ENCODE results near the gene ELOVL5.

The ELOVL5 gene

GRCh38 chr6:53300656-53301551, 47.8 kb downstream of the ELOVL5 start:
- no peak for DNase-seq

DNA sequence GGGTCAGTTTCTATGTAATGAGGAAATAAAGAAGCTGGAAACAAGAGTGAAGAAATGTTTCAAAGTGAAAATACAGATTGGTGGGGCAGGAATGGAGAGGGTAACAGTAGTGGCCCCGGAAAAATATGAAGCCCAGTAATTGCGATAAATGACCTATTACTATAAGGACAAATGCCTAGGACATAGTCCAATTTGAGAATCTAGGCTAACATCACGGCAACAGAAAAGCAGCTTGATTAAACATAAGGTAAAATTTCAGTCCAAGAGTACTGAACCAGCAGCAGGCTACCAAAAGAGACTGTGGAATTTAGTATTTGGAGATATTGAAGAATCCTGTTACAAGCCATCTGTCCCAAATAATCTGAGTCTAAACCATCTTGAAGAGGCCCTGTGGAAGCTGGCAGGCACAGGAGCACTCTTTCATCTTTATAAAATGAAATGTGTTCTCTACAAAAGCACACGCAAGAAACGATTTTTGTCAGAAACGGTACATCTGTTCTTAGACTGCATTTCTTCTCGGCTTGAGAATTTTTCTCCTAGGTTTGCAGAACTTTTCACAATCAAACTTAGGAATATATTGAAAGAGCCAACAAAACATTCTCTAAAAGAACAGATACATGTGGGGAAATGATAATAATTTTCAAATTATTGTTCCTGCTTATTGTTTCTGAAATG, 49.3 kb downstream of the ELOVL5 start:
- DNase-seq, result no peak

GRCh38 chr6:53297004-53297403, 51.7 kb downstream of the ELOVL5 start:
- no peak for DNase-seq

DNA sequence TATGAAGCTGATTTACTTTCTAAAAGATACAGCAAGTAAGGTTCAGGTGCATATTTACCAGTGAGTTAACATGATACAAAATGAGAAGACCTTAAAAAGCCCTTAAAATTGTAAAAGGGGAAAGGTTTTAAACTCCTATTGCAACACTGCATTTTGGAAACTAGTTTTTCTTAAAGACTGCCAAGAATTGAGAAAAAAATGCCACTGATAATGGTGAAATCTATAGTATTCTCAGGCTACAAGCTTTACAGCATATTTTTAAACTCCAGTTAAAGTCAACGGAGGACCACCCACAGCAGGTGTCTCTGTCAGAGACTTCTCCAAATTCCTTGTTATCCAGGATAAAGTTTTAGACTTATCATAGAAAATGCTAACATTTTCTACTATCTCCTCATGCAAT, 53.6 kb downstream of the ELOVL5 start:
- DNase-seq, result no peak

DNA sequence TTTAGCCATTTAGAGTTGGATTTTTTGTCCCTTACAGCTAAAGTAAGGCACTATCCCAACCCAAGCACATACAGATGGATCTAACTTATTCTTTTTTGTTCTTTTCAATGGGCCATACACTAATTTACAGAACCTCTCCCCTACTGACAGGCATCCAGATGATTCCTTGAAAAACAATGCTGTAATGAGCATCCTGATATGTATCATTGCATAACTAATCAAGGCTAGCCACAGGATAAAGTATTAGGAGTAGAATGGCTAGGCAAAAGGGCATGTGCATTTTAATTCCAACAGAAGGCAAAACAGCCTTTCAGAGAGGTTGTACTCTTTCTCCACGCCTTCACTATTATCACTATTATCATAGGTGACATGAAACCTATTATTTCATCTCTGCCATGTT, 54.1 kb downstream of the ELOVL5 start:
- no peak for DNase-seq

DNA sequence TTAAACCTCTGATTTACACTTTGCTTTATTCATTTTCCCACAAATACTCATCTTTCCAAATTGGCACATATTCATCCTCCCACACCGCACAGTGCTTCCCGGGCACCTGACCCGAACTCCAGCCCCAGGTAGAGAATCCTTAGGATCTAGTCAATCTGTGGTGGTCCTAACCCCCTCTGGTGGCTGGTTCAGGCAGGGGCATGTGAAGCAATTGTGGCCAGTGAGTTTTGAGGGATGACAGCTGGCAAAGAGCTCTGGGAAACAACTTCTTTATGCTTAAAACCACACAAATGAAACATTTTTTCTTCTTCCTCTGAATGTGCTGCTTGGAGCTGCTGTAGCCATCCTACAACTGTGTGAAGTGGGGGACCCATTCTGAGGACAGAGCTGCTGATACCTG, 54.7 kb downstream of the ELOVL5 start:
- no peak for DNase-seq

DNA sequence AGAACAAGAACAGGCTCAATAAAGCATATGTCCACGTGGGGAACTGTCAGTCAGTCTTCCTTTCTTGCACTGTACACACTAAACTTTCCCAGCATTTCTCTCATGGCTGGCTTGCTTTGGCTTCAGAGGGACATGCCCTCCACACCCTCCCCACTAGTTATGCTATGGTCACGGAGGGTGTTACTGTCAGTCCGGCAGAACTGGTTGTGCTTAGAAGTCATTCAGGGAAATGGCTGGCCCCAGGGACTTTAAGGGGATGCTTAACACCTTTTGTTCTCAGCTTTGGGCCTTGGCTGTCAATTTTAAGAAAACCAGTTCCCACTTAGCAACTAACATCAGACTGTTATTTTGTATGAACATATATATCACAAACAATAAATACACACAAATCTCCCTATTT, 55.1 kb downstream of the ELOVL5 start:
- no peak for DNase-seq

DNA sequence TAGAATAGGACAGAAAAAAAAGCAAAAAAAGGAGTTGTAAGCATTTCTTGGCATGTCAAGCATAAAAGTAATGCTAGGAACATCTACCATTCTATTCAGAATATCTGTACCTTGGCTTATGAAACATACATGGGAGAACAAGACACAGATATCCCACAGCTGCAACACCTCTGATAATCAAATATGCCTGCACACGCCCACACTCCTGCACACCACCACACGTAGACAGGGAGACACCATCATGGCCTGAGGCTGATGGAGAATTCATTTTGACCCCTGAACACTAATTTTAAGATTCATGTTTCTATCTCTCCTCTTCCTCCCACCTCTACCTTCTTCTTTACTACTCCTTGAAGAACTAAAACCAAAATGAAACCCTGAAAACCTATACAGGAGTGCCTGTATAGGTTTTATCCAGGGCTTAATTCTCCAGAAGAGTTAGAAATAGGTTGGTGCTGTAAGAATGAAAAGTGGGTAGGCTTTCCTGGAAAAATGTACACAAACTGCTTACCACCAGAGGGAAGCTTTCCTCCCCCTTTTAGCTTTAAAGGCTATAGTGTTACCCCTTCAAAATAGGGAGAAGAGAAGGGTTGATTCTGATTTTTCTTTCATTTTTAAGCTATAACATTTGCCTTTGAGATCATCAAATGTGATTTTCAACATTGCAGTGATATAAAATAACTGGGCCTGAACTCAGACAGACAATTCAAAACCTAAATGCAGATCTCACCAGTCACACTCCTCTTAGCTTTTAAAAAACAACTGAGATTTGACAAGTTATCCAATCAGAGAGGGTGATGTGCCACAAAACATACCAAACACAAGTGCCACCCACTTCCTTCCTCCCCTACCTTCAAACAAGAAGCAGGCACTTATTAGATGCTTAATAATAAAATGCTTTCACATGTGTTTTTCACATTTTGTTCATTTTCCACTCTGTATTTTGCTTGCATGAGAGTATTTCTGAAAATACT, 57.9 kb downstream of the ELOVL5 start:
- no peak for DNase-seq

- no peak for DNase-seq
These were observed 61.2 kb downstream of the ELOVL5 start for GRCh38 chr6:53287336-53288225.

- DNase-seq, result no peak
These were observed 63.8 kb downstream of the ELOVL5 start for GRCh38 chr6:53284901-53285300.

DNA sequence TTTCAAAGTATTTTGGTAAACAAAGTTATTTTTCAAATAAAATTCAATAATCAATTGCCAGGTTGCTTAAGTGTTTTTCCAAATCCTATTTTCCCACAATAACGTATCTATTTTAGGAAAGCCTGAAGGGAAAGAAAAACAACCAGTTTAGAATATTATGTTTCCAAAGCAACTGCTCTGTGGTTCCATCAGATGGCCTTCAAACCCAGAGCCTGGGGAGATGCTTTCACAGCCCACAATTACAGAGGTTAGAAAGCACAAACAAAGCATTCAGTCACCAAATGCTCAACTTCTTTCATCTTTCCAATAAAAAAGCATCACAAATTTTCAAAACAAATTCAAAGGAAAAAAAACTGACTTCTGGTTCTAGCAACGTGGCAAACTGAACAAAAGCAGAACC, 66.0 kb downstream of the ELOVL5 start:
- DNase-seq, result no peak

- no peak for DNase-seq
These were observed 66.5 kb downstream of the ELOVL5 start for GRCh38 chr6:53282234-53282633.

DNA sequence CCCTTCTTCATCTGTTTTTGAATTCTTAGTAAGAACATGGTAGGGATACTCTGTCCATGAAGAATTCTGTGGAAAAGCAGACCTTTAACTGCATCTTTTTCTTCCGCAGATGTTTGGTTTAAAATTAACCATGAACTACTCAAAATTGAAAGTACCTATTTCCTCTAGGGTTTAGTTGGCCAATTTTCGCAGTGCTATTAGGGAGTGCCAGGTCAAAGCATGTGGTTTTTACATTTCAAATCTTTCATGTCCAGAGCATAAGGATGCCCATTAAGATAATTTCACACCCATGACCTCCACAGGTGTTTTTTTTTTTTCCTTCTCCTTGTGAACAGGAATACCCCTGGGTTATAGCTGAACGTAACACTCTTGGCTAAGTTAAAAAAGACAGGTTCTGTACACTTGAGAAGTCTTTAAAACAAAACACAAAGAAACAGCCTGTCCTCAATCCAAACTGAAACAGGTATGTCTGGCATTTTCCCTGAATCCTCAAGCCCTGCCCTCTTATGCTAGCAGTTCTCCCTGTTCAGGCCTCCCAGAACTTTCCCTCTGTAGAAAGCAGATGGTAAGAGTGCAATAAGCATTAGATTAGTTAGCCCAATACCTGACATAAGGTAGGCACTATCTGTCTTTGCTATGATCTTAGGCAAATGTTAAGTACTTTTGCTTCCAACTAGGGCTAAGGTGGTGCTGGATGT, 67.1 kb downstream of the ELOVL5 start:
- no peak for DNase-seq

DNA sequence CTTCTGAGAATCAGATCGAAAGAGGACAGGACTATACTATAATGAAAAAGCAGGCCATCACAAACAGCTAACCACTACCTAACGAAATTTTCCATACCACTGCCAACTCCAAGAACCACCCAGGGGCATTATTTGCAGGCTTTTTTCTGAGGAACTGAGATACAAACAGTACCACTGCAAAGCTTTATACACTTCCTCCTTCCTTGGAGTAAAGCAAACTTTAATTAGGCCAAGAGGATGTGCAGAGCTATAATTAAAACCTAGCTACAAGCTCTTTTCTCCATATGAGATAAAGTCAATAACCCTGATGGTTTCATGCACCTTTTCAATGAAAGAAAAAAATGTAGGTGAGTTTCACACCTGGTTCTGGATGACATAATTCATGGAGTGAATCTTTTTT, 68.5 kb downstream of the ELOVL5 start:
- DNase-seq, result no peak

- DNase-seq, result no peak
These were observed 69.5 kb downstream of the ELOVL5 start for GRCh38 chr6:53279293-53279692.

DNA sequence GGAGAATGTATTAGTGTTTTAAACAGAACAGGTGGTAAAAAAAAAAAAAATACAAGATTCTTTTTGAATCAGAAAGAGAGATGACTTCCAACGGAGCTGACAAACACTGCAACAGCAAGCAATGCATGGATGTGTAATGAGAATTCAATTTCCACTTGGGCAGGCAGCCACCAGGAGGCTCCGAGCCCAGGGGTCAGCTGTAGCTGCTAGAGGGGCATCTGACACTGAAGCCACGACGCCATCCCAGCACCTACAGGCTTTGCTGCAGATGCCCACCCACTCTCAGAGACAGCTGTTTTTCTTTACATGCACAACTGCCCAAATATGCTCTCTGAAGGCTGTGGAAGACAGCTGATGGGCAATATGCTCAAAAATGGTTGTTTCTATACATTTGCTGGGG, 75.4 kb downstream of the ELOVL5 start:
- DNase-seq, result no peak

DNA sequence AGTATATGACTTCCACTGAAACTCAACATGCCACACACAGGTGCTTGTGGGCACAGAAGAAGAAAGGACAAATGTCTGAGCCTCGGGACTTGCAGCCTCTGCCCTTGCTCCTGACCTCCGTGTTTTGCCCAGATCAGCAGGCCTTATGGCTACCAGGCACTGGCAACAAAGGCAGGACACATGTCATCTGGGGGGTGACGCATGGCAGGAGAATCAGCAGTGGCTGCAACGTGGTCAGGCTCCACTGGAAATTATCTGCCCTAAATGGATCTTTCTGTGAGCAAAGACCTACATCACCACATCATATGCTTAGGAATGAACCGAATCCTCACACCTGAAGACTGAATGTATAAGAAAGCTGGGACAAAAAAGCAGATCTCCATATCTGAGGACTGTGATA, 78.9 kb downstream of the ELOVL5 start:
- no peak for DNase-seq

- no peak for DNase-seq
These were observed 79.7 kb downstream of the ELOVL5 start for GRCh38 chr6:53268858-53269608.

DNA sequence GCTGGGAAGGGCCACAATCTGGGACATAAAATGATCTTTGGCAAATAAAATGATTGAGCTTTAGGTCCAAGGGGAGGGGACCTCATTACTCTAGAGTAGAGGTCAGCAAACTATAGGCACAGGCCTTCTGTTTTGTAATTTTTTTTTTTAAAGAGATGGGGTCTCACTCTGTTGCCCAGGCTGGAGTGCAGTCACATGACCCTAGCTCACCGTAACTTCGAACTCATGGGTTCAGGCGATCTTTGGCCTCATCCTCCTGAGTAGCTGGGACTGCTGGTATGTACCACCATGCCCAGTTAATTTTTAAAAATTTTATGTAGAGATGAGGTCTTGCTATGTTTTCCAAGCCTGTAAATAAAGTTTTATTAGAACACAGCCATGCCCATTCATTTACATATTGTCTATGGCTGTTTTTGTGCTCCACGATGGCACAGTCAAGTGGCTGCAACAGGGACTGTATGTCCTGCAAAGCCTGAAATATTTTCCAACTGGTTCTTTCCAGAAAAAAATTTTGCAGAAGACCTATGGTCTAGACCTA, 82.1 kb downstream of the ELOVL5 start:
- no peak for DNase-seq

GRCh38 chr6:53264915-53265607, 83.7 kb downstream of the ELOVL5 start:
- no peak for DNase-seq

Measured in NCI-H774 (cell line).